Islet of Langerhans (tissue), 1 donor: ENCODE measurements around the gene ZDHHC11B.
"Not testable (repeated sequence)": the region's sequence is repeated elsewhere in the genome, so short reads cannot be mapped to it uniquely, and the experiment has no call there.

Experiments
- FAIRE-seq: peaks from one replicate; lab custom pipeline; 2011; peaks lifted over from hg19 to GRCh38; lab: Jason Lieb, UNC

Gene ZDHHC11B

GRCh38 chr5:684751-685216, 99.7 kb downstream of the ZDHHC11B start:
- FAIRE-seq = no peak

- FAIRE-seq = no peak
These were observed 100.7 kb downstream of the ZDHHC11B start for GRCh38 chr5:683551-684481.

DNA sequence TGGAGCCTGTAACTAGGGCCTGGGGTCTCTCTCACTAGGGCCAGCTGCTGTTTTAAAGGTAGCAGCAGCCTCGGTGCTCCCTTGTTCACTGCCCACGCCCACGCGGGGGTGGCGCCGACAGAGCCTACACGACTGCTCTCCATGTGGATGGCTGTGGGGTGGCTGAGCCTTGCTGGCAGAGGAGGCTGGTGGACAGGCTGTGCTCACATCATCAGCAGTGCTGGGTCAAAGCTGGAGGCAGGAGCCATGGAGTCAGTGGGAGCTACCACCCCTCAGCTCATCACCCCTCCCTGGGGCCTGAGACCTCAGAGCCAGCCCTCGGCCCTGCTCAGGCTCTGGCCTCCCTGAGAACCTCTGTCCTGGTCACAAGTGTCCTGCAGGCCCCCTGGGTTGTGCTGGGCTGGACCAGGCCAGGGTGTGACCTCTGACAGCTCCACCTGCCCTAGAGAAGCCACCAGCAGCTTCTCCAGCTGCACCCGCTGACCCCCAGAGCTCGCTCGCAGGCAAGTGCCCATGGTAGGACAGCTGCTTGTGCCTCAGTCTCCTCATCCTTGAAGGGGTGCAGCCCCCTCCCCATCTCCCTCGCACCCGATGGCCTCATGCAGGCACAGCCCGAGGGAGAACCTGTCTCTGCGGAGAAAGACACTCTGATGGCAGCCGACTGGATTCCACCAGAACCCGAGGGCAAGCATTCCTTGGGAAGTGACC, 101.7 kb downstream of the ZDHHC11B start:
- not testable (repeated sequence) for FAIRE-seq

- FAIRE-seq = not testable (repeated sequence)
These were observed 102.3 kb downstream of the ZDHHC11B start for GRCh38 chr5:682216-682615.

GRCh38 chr5:681317-682191, 103.0 kb downstream of the ZDHHC11B start:
- FAIRE-seq = not testable (repeated sequence)

DNA sequence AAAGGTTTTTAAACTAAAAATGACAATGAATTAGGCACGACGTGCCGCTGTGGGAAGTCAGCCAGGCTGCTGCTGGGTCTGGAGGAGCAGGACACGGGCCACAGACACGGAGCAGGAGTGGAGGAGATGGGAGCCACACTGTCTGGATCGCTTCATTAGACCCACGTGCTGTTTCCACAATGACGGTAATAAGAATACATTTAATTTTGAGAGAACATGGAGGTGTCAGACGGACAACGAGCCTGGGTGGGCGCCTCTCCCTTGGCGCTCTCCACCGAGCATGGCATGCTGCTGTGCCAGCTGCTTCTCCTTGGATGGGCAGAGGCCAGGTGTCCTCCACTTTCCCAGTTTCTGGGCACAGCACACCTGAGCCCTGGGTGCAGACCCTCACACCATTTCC, 103.7 kb downstream of the ZDHHC11B start:
- FAIRE-seq = not testable (repeated sequence)

GRCh38 chr5:680118-680795, 104.3 kb downstream of the ZDHHC11B start:
- FAIRE-seq = not testable (repeated sequence)

GRCh38 chr5:679166-679895, 105.2 kb downstream of the ZDHHC11B start:
- FAIRE-seq = not testable (repeated sequence)

DNA sequence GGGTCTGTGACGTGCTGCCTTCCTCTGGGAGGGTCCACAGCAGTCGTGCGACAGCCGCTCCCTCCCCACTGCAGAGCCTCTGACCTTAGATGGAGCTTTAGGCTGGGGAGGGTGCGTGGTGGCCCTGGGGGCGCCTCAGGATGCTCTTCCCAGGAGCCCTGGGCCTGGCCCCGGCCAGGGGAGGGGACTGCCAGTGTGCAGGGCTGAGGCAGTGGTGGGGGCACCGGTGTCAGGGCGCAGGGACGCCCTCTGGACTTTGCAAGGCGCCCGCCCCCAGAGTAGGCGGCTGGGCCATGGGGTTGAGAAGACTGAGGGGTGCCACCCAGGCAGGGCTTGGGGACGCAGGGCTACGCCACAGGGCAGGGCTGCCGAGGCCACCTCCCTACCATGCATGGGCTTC, 106.0 kb downstream of the ZDHHC11B start:
- FAIRE-seq = not testable (repeated sequence)

- no peak for FAIRE-seq
These were observed 107.1 kb downstream of the ZDHHC11B start for GRCh38 chr5:677131-678101.

DNA sequence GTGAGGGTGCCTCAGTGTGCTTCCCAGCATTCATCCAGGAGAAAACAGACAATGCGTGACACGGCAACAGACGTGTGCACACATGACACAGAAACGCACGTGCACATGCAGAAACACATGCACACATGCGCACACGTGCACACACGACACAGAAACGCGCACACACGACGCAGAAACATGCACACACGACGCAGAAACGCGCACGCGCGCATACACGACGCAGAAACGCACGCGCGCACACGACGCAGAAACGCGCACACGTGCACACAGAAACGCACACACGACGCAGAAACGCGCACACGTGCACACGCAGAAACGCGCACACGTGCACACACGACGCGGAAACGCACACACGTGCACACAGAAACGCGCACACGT, 107.8 kb downstream of the ZDHHC11B start:
- FAIRE-seq = no peak

DNA sequence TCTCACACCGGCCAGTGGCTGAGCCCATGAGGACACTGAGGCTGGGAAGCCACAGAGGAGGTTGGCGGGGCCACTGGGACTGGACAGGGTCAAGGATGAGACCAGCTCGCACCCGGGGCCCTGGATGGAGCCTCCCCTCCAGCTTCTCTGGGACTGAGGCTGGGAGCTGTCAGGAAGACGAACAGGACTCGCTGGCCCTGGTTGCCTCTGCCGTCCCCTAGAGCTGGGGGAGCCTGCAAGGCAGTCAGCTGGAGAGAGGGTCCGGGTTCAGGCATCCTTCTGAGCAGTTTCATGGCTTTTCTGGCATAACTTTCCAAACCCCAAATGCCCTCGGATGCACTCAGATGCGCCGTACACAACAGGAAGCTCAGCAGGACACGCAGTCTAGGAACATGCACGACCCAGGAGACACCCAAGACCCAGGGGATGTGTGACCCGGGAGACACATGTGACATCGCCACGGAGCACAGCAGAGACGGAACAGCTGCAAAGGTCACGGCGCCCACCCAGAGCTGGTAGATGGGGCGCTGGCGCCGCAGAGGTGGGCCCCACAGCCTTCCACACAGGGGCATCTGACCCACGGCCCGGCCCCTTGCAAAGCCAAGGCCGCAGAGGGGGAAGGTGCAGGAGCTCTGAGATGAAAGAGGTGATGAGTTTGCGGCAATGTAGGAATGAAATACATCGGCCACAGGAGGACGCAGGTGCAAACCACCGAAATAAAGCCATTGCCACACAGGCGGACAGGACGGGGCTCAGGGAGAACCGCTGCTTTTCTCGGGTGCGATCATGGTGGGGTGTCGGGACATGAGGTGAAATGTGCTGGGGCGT, 108.4 kb downstream of the ZDHHC11B start:
- no peak for FAIRE-seq

- FAIRE-seq = no peak
These were observed 109.2 kb downstream of the ZDHHC11B start for GRCh38 chr5:675111-675870.

- FAIRE-seq = no peak
These were observed 109.9 kb downstream of the ZDHHC11B start for GRCh38 chr5:674630-675011.

GRCh38 chr5:673831-674629, 110.5 kb downstream of the ZDHHC11B start:
- no peak for FAIRE-seq

DNA sequence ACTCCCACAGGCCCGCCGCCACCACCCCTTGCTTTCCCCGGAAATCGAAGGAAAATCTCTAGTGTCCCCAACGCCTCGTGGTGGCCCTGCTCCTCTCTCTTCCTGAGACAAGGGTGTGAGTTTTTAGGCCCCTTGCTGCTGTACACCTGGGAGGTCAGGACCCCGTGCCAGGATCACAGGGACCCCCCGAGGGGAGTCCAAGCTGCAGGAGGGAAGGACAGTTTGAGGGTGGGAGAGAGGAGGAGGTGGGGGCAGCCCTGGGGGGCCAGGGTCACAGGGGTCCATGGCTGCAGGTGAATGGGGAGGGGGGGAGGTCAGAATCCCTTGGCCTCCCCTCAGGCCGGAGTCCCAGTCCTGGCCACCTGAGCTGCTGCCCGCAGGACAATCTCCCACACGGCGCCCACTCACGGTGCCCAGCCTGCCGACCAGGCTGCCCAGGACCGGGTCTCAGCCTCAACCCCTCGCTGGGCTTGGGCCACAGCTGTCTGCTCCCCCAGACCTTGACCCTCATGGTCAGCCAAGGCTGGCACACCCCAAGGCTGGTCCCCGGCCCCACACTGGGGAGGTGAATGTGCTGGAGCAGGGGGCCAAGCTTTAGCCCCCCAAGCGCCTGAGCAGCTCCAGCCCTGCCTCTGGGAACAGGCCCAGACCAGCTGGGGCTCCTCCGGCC, 111.2 kb downstream of the ZDHHC11B start:
- no peak for FAIRE-seq
